Smooth muscle cell (in vitro differentiated cells): ENCODE results near the gene EGF. TPM values are rescaled to one million over a fixed set of nuclear protein-coding genes. Genes with fewer than 3 reads are reported as not detected.

Experiments
- DNase-seq: peaks from one replicate; lab custom pipeline; 2025; ENCODE audit not compliant: unreplicated experiment; lab: John Stamatoyannopoulos, UW
- H2AFZ ChIP-seq: fragments of 200-600 bp; sonication (generic); 2 replicates; pipeline ENCODE4 v1.6.0; 2016; ENCODE audit warnings: antibody characterized with exemption, low read depth, mild to moderate bottlenecking
- H3F3A ChIP-seq: fragments of 200-600 bp; sonication (generic); 2 replicates; pipeline ENCODE4 v1.6.0; 2017; ENCODE audit warnings: antibody characterized with exemption, low read depth
- H3K27ac ChIP-seq: fragments of 200-600 bp; sonication (generic); 2 replicates; pipeline ENCODE4 v1.5.1; 2016; ENCODE audit warnings: low read depth, mild to moderate bottlenecking
- H3K27me3 ChIP-seq: fragments of 200-600 bp; sonication (generic); 2 replicates; pipeline ENCODE4 v1.6.1; 2016; ENCODE audit warnings: low read depth, mild to moderate bottlenecking
- H3K36me3 ChIP-seq: fragments of 200-600 bp; sonication (generic); 2 replicates; pipeline ENCODE4 v1.5.1; 2016; ENCODE audit warnings: low read depth
- H3K4me1 ChIP-seq: fragments of 200-600 bp; sonication (generic); 2 replicates; pipeline ENCODE4 v1.5.1; 2016; ENCODE audit warnings: low read depth
- H3K4me2 ChIP-seq: fragments of 200-600 bp; sonication (generic); 2 replicates; pipeline ENCODE4 v1.6.0; 2016; ENCODE audit warnings: mild to moderate bottlenecking
- H3K4me3 ChIP-seq: fragments of 200-600 bp; sonication (generic); 2 replicates; pipeline ENCODE4 v1.5.1; 2016; ENCODE audit warnings: mild to moderate bottlenecking
- H3K79me2 ChIP-seq: fragments of 200-600 bp; sonication (generic); 2 replicates; pipeline ENCODE4 v1.6.0; 2016; ENCODE audit warnings: low read depth, mild to moderate bottlenecking
- H3K9ac ChIP-seq: fragments of 200-600 bp; sonication (generic); 2 replicates; pipeline ENCODE4 v1.6.0; 2016; ENCODE audit warnings: low read depth
- H3K9me3 ChIP-seq: fragments of 200-600 bp; sonication (generic); replicated peaks from 2 replicates; pipeline ENCODE4 v1.5.1; 2016; ENCODE audit warnings: low read depth
- H4K20me1 ChIP-seq: fragments of 200-600 bp; sonication (generic); 2 replicates; pipeline ENCODE4 v1.6.0; 2016; ENCODE audit warnings: low read depth
- CTCF ChIP-seq: fragments of 200-600 bp; sonication (generic); IDR thresholded peaks from 2 replicates; pipeline ENCODE4 v1.5.1; 2017; ENCODE audit warnings: borderline replicate concordance, mild to moderate bottlenecking, antibody characterized with exemption; ENCODE audit not compliant: insufficient read depth, poor library complexity, severe bottlenecking
- WGBS: methylation state at CpG from one replicate; pipeline ENCODE4 v1.1.7; 2016; ENCODE audit warnings: low lambda C conversion rate; 5-methylcytosine and 5-hydroxymethylcytosine counted together
- polyA plus RNA-seq: library from polyadenylated mRNA; unstranded; fragments of >200 nt; fragmentation: Nextera tagmentation; extraction: Ambion mirVana; gene quantifications from 2 replicates; pipeline ENCODE4 v1.2.1, GENCODE V29; 2016
- total RNA-seq: library from RNA; depleted of rRNA; stranded (reverse); fragments of >200 nt; gene quantifications from 2 replicates; pipeline ENCODE4 v1.2.3, GENCODE V29; 2014

The EGF gene
- total and polyA plus RNA-seq, 2 experiments from 2014 or later = 0.72 to 15.2 TPM

- no peak overlapping the region for H3K9ac ChIP-seq
- WGBS = 75% methylated on average over 3 of the region's 3 CpGs
- H3K79me2 ChIP-seq = no peaks in the 10 kb centered on the region
- H2AFZ ChIP-seq = no peak overlapping the region
- no peak overlapping the region for H3K27ac ChIP-seq
- no peak for DNase-seq
- H3K9me3 ChIP-seq = no peaks in the 10 kb centered on the region
- H3K4me1 ChIP-seq = no peaks in the 10 kb centered on the region
- no peaks in the 10 kb centered on the region for H4K20me1 ChIP-seq
- no peak for TF ChIP-seq CTCF
- H3K27me3 ChIP-seq = no peaks in the 10 kb centered on the region
- no peaks in the 10 kb centered on the region for H3F3A ChIP-seq
- no peak overlapping the region for H3K4me3 ChIP-seq
- H3K4me2 ChIP-seq = no peak overlapping the region
- H3K36me3 ChIP-seq = no peaks in the 10 kb centered on the region
Measured at GRCh38 chr4:109953556-109953955, 40.9 kb downstream of the EGF start.

GRCh38 chr4:109955146-109955545 lies 42.5 kb downstream of the EGF start:
- Histone ChIP-seq H3K36me3 (no peaks in the 10 kb centered on the region), H3K27me3 (no peaks in the 10 kb centered on the region), H2AFZ (no peak overlapping the region), H3K4me1 (no peaks in the 10 kb centered on the region), H3K4me2 (no peak overlapping the region), H4K20me1 (no peaks in the 10 kb centered on the region), H3K79me2 (no peaks in the 10 kb centered on the region), H3F3A (no peaks in the 10 kb centered on the region), H3K9ac (no peak overlapping the region), H3K4me3 (no peak overlapping the region), H3K27ac (no peak overlapping the region), H3K9me3 (no peaks in the 10 kb centered on the region)
- DNase-seq = no peak
- no peak for TF ChIP-seq CTCF
- 87% methylated on average over 1 of the region's 1 CpG for WGBS

GRCh38 chr4:109957227-109957626 lies 44.5 kb downstream of the EGF start:
- Histone ChIP-seq H3K79me2 (no peaks in the 10 kb centered on the region), H3F3A (no peaks in the 10 kb centered on the region), H2AFZ (no peak overlapping the region), H3K4me2 (no peak overlapping the region), H3K9me3 (no peaks in the 10 kb centered on the region), H3K36me3 (no peaks in the 10 kb centered on the region), H3K4me1 (no peaks in the 10 kb centered on the region), H3K4me3 (no peak overlapping the region), H3K27me3 (no peaks in the 10 kb centered on the region), H4K20me1 (no peaks in the 10 kb centered on the region), H3K9ac (no peak overlapping the region), H3K27ac (no peak overlapping the region)
- WGBS = 95% methylated on average over 2 of the region's 2 CpGs
- no peak for TF ChIP-seq CTCF
- DNase-seq = no peak

GRCh38 chr4:109959195-109959594 lies 46.5 kb downstream of the EGF start:
- Histone ChIP-seq H3K79me2 (no peaks in the 10 kb centered on the region), H3K36me3 (no peaks in the 10 kb centered on the region), H4K20me1 (no peaks in the 10 kb centered on the region), H2AFZ (no peak overlapping the region), H3K4me1 (no peaks in the 10 kb centered on the region), H3K27ac (no peak overlapping the region), H3K9me3 (no peaks in the 10 kb centered on the region), H3F3A (no peaks in the 10 kb centered on the region), H3K4me3 (no peak overlapping the region), H3K4me2 (no peak overlapping the region), H3K27me3 (no peaks in the 10 kb centered on the region), H3K9ac (no peak overlapping the region)
- 93% methylated on average over 8 of the region's 8 CpGs for WGBS
- TF ChIP-seq CTCF = no peak
- DNase-seq = no peak
